ENCODE measurements around the gene HTD2. TPM values are rescaled to one million over a fixed set of nuclear protein-coding genes. Genes with fewer than 3 reads are reported as not detected.
"Not testable (repeated sequence)": the region's sequence is repeated elsewhere in the genome, so short reads cannot be mapped to it uniquely, and the experiment has no call there.

HTD2 gene
- total RNA-seq, 2 experiments from 2014 or later = 7.6 to 8.1 TPM

DNA sequence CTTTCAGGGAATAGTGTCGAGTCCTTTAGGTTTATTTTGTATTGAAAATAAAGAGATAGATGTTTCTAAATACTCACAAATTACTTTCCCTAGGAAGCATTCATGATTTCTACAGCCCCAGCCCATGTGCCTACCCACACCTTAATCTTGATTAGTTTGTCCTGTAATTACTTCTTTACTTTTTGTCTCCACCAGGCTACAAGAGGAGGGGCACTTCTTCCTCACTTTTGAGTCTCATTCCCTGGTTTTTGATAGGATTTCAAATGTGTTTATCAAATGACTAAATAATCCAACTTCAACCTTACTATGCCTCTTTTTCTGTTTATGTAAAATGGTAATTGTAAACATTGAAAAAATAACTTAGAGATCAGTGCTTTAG is 28.2 kb downstream of the HTD2 start:
- DNase-seq (no peak), ATAC-seq (no peak)
- Mint-ChIP-seq H3K36me3 (ENCODE audit: low read depth) (peaks cover 21% of the 10 kb centered on the region), H3K4me1 (ENCODE audit: low read depth) (peaks cover 44% of the 10 kb centered on the region), H3K27me3 (ENCODE audit: low read depth) (no peaks in the 10 kb centered on the region), H3K9me3 (ENCODE audit: insufficient read depth) (no peaks in the 10 kb centered on the region), H3K4me3 (peak overlapping the region; percentile 100), H3K27ac (peak overlapping the region; percentile 92)
- CTCF ChIA-PET = interaction anchor here (0.8 to 6.5 kb wide), 10 partner anchors 10 to 198 kb away, joined by 3 to 55 read pairs (median 9); partner anchors contain the start of genes HTD2, KCTD6 and RPP14
- POLR2A ChIA-PET = interaction anchor here (1.3 to 5.7 kb wide), 2 partner anchors 12 to 15 kb away, joined by 4 to 42 read pairs; no protein-coding TSS in a partner anchor

DNA sequence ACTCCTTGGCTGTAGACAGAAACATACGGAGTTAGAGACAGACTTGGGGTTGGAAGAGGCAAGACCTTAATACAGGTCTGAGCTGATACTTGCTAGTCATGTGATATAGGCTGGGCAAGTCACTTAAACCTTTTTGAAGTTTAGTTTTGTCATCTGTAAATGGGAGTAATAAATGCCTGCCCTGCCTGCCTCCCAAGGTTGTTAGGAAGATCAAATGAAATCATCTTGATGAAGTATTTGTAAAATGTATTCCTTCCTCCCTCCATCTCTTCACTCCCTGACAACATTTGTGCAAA is 29.3 kb downstream of the HTD2 start:
- H3K27ac Mint-ChIP-seq = peak overlapping the region; percentile 92
- ATAC-seq (no peak), DNase-seq (no peak)
- H3K4me1 Mint-ChIP-seq (ENCODE audit: low read depth) = peaks cover 43% of the 10 kb centered on the region
- peaks cover 23% of the 10 kb centered on the region for H3K36me3 Mint-ChIP-seq (ENCODE audit: low read depth)
- ChIA-PET POLR2A (interaction anchor here (1.1 to 5.7 kb wide), 4 partner anchors 9 to 156 kb away, joined by 3 to 42 read pairs (median 3); no protein-coding TSS in a partner anchor), CTCF (interaction anchor here (0.6 to 6.5 kb wide), 8 partner anchors 10 to 97 kb away, joined by 3 to 55 read pairs (median 6); partner anchors contain the start of genes HTD2 and RPP14)
- H3K9me3 Mint-ChIP-seq (ENCODE audit: insufficient read depth) = no peaks in the 10 kb centered on the region
- H3K27me3 Mint-ChIP-seq (ENCODE audit: low read depth) = no peaks in the 10 kb centered on the region
- H3K4me3 Mint-ChIP-seq = peak overlapping the region; percentile 100

GRCh38 chr3:58336135-58336882 is 30.0 kb downstream of the HTD2 start:
- H3K4me1 Mint-ChIP-seq (ENCODE audit: low read depth) = peaks cover 46% of the 10 kb centered on the region
- no peak overlapping the region for H3K4me3 Mint-ChIP-seq
- ChIA-PET CTCF (interaction anchor here (0.9 to 6.5 kb wide), 7 partner anchors 8 to 97 kb away, joined by 3 to 55 read pairs (median 4); partner anchors contain the start of genes HTD2 and RPP14), POLR2A (interaction anchor here (0.7 to 5.7 kb wide), 6 partner anchors 8 to 155 kb away, joined by 3 to 42 read pairs (median 3); no protein-coding TSS in a partner anchor)
- H3K9me3 Mint-ChIP-seq (ENCODE audit: insufficient read depth) = no peaks in the 10 kb centered on the region
- peaks cover 27% of the 10 kb centered on the region for H3K36me3 Mint-ChIP-seq (ENCODE audit: low read depth)
- DNase-seq (no peak), ATAC-seq (no peak)
- H3K27ac Mint-ChIP-seq = no peak overlapping the region
- H3K27me3 Mint-ChIP-seq (ENCODE audit: low read depth) = no peaks in the 10 kb centered on the region

- Mint-ChIP-seq H3K36me3 (ENCODE audit: low read depth) (peaks cover 30% of the 10 kb centered on the region), H3K9me3 (ENCODE audit: insufficient read depth) (no peaks in the 10 kb centered on the region), H3K27ac (no peak overlapping the region), H3K27me3 (ENCODE audit: low read depth) (no peaks in the 10 kb centered on the region), H3K4me3 (no peak overlapping the region), H3K4me1 (ENCODE audit: low read depth) (peaks cover 42% of the 10 kb centered on the region)
- DNase-seq (no peak), ATAC-seq (no peak)
- POLR2A ChIA-PET = interaction anchor here (0.7 to 5.7 kb wide), 2 partner anchors 13 to 30 kb away, joined by 3 to 42 read pairs; no protein-coding TSS in a partner anchor
- CTCF ChIA-PET = interaction anchor here (1.0 to 6.5 kb wide), 4 partner anchors 9 to 78 kb away, joined by 4 to 55 read pairs (median 28); partner anchors contain the start of genes HTD2 and RPP14
These were observed 30.9 kb downstream of the HTD2 start for GRCh38 chr3:58337190-58337589.

GRCh38 chr3:58339146-58339545 is 32.8 kb downstream of the HTD2 start:
- DNase-seq; ATAC-seq; H3K4me3 Mint-ChIP-seq; H3K9me3 Mint-ChIP-seq (ENCODE audit: insufficient read depth); H3K27ac Mint-ChIP-seq; H3K27me3 Mint-ChIP-seq (ENCODE audit: low read depth): not testable (repeated sequence)
- POLR2A ChIA-PET = interaction anchor here (0.6 kb wide), 1 partner anchor 273 kb away, joined by 3 read pairs; no protein-coding TSS in a partner anchor
- Mint-ChIP-seq H3K36me3 (ENCODE audit: low read depth) (peaks cover 38% of the 10 kb centered on the region), H3K4me1 (ENCODE audit: low read depth) (peaks cover 34% of the 10 kb centered on the region)
- CTCF ChIA-PET = interaction anchor here (1.0 to 3.1 kb wide), 2 partner anchors 12 to 246 kb away, joined by 3 to 13 read pairs; no protein-coding TSS in a partner anchor

DNA sequence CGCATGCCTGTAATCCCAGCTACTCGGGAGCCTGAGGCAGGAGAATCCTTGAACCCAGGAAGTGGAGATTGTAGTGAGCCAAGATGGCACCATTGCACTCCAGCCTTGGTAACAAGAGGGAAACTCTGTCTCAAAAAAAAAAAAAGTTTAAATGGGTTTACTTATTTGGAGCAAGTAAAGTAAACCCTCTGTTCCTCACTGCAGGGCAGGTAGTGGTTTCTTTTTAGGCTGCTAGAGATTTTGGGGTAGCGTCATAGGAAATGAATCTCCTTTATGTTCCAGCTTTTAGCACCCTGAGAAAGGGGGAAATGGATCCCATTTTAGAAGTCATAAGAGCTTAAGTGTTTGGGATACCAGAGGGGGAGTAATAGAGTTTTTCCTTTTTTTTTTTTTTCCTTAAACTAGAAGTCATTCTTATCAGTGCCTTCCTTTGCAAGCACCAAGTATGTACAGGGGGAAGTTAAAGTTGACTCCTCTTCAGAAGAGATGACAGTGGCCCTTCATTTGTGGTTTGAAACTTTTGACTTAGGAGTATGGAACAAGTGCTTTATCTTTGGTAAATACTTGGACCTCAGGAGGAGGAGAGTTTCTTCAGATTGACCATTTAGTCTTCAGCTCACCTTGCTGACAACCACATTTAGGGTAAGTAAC is 34.4 kb downstream of the HTD2 start:
- H3K36me3 Mint-ChIP-seq (ENCODE audit: low read depth) = peaks cover 34% of the 10 kb centered on the region
- CTCF ChIA-PET = interaction anchor here (1.1 to 3.1 kb wide), 3 partner anchors 10 to 34 kb away, joined by 3 to 13 read pairs (median 5); no protein-coding TSS in a partner anchor
- ATAC-seq (no peak), DNase-seq (no peak)
- H3K4me3 Mint-ChIP-seq = no peak overlapping the region
- POLR2A ChIA-PET = interaction anchor here (0.6 to 1.2 kb wide), 2 partner anchors 9 to 35 kb away, joined by 3 to 5 read pairs; partner anchors contain the start of genes HTD2 and RPP14
- H3K27me3 Mint-ChIP-seq (ENCODE audit: low read depth) = no peaks in the 10 kb centered on the region
- H3K4me1 Mint-ChIP-seq (ENCODE audit: low read depth) = peaks cover 21% of the 10 kb centered on the region
- peak overlapping the region; percentile 12 for H3K27ac Mint-ChIP-seq
- no peaks in the 10 kb centered on the region for H3K9me3 Mint-ChIP-seq (ENCODE audit: insufficient read depth)

DNA sequence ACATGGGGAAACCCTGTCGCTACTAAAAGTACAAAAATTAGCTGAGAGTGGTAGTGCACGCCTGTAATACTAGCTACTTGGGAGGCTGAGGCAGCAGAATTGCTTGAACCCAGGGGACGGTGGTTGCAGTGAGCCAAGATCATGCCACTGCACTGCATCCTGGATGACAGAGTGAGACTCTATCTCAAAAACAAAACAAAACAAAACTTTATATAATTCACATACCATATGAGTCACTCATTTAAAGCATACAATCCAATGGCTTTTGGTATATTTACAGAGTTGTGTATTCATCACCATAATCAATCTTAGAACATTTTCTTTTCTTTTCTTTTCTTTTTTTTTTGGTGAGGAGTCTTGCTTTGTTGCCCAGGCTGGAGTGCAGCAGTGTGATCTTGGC is 35.1 kb downstream of the HTD2 start:
- DNase-seq (no peak), ATAC-seq (no peak)
- no peaks in the 10 kb centered on the region for H3K9me3 Mint-ChIP-seq (ENCODE audit: insufficient read depth)
- H3K27ac Mint-ChIP-seq = peak overlapping the region; percentile 39
- H3K4me3 Mint-ChIP-seq = no peak overlapping the region
- H3K4me1 Mint-ChIP-seq (ENCODE audit: low read depth) = peaks cover 22% of the 10 kb centered on the region
- H3K27me3 Mint-ChIP-seq (ENCODE audit: low read depth) = no peaks in the 10 kb centered on the region
- H3K36me3 Mint-ChIP-seq (ENCODE audit: low read depth) = peaks cover 34% of the 10 kb centered on the region
- ChIA-PET CTCF (interaction anchor here (1.1 to 3.1 kb wide), 3 partner anchors 10 to 34 kb away, joined by 3 to 13 read pairs (median 5); no protein-coding TSS in a partner anchor), POLR2A (interaction anchor here (1.2 kb wide), 1 partner anchor 8 kb away, joined by 5 read pairs; no protein-coding TSS in a partner anchor)

DNA sequence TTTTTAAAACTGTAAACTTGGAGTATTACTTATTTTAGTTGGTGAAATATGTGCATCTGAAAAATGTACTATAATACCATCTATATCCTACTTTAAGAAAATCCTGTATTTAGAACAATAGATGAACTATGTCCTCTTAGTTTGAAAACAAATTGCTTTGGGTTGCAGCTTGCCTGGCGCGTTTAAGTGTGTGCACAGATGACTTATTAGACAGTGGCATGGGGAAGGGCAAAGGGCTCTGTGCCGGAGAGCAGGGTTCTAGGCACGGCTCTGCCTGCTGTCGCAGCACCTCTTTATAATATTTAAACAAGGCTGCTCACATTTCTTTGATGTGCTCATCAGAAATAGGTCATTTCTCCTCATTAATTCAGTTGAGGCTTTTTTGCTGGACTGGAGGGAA is 36.4 kb downstream of the HTD2 start:
- no peak for ATAC-seq
- H3K27me3 Mint-ChIP-seq (ENCODE audit: low read depth) = no peaks in the 10 kb centered on the region
- CTCF ChIA-PET = no interaction called here
- H3K4me1 Mint-ChIP-seq (ENCODE audit: low read depth) = peaks cover 28% of the 10 kb centered on the region
- H3K36me3 Mint-ChIP-seq (ENCODE audit: low read depth) = peaks cover 40% of the 10 kb centered on the region
- no peak for DNase-seq
- POLR2A ChIA-PET = no interaction called here
- no peak overlapping the region for H3K4me3 Mint-ChIP-seq
- no peaks in the 10 kb centered on the region for H3K9me3 Mint-ChIP-seq (ENCODE audit: insufficient read depth)
- H3K27ac Mint-ChIP-seq = no peak overlapping the region

GRCh38 chr3:58345457-58345856 is 39.1 kb downstream of the HTD2 start:
- no peaks in the 10 kb centered on the region for H3K27me3 Mint-ChIP-seq (ENCODE audit: low read depth)
- H3K9me3 Mint-ChIP-seq (ENCODE audit: insufficient read depth) = peaks cover 8% of the 10 kb centered on the region
- ATAC-seq (no peak), DNase-seq (no peak)
- H3K4me1 Mint-ChIP-seq (ENCODE audit: low read depth) = peaks cover 49% of the 10 kb centered on the region
- peaks cover 53% of the 10 kb centered on the region for H3K36me3 Mint-ChIP-seq (ENCODE audit: low read depth)
- H3K27ac Mint-ChIP-seq = no peak overlapping the region
- CTCF ChIA-PET = interaction anchor here (1.1 to 1.5 kb wide), 2 partner anchors 9 to 10 kb away, joined by 3 to 4 read pairs; no protein-coding TSS in a partner anchor
- POLR2A ChIA-PET = no interaction called here
- H3K4me3 Mint-ChIP-seq = no peak overlapping the region

- CTCF ChIA-PET = interaction anchor here (1.1 to 1.5 kb wide), 2 partner anchors 10 to 11 kb away, joined by 3 to 4 read pairs; no protein-coding TSS in a partner anchor
- no peak overlapping the region for H3K4me3 Mint-ChIP-seq
- H3K9me3 Mint-ChIP-seq (ENCODE audit: insufficient read depth) = peaks cover 8% of the 10 kb centered on the region
- POLR2A ChIA-PET = interaction anchor here (0.8 to 1.1 kb wide), 2 partner anchors 10 to 12 kb away, joined by 3 to 4 read pairs; no protein-coding TSS in a partner anchor
- no peaks in the 10 kb centered on the region for H3K27me3 Mint-ChIP-seq (ENCODE audit: low read depth)
- H3K36me3 Mint-ChIP-seq (ENCODE audit: low read depth) = peaks cover 53% of the 10 kb centered on the region
- no peak overlapping the region for H3K27ac Mint-ChIP-seq
- H3K4me1 Mint-ChIP-seq (ENCODE audit: low read depth) = peaks cover 48% of the 10 kb centered on the region
- ATAC-seq (no peak), DNase-seq (no peak)
These were observed 40.0 kb downstream of the HTD2 start for GRCh38 chr3:58346368-58346767.

DNA sequence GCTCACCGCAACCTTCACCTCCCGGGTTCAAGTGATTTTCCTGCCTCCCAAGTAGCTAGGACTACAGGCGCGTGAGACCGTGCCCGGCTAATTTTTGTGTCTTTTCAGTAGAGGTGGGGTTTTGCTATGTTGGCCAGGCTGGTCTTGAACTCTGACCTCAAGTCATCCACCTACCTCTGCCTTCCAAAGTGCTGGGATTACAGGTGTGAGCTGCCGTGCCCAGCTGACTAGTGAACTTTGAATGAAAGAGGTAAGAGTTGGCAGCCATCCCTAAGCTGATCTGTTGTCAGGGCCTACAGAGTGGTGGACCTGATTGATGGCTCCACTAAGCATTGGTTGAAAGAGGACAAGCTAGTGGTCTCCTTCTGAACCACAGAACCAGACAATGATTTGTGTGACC is 41.7 kb downstream of the HTD2 start:
- Mint-ChIP-seq H3K4me3 (no peak overlapping the region), H3K36me3 (ENCODE audit: low read depth) (peaks cover 54% of the 10 kb centered on the region), H3K4me1 (ENCODE audit: low read depth) (peaks cover 64% of the 10 kb centered on the region), H3K27ac (no peak overlapping the region), H3K9me3 (ENCODE audit: insufficient read depth) (peaks cover 8% of the 10 kb centered on the region), H3K27me3 (ENCODE audit: low read depth) (no peaks in the 10 kb centered on the region)
- CTCF ChIA-PET = interaction anchor here (1.0 to 4.8 kb wide), 2 partner anchors 13 to 68 kb away, joined by 4 to 21 read pairs; no protein-coding TSS in a partner anchor
- POLR2A ChIA-PET = interaction anchor here (5.3 kb wide), 1 partner anchor 12 kb away, joined by 42 read pairs; no protein-coding TSS in a partner anchor
- ATAC-seq (no peak), DNase-seq (no peak)

All from activated CD8-positive, alpha-beta T cell treated with anti-CD3 and anti-CD28 coated beads, Interleukin-2, amount 10 ng/mL, durations not matched to agents 7 days and 5 days (primary cell).